Activated naive CD8-positive, alpha-beta T cell (primary cell): Measurements from ENCODE around the gene FCHSD2.
A peak's percentile ranks its signal among the peaks of the same experiment; 100 is the strongest.

Experiments used
- H3K27ac Mint-ChIP-seq: one replicate; pipeline ENCODE4 v1.8.0; 2021; ENCODE audit warnings: mixed read lengths
- H3K27me3 Mint-ChIP-seq: one replicate; pipeline ENCODE4 v1.8.0; 2021; ENCODE audit warnings: mixed read lengths
- H3K36me3 Mint-ChIP-seq: one replicate; pipeline ENCODE4 v1.8.0; 2021; ENCODE audit warnings: mixed read lengths
- H3K4me1 Mint-ChIP-seq: one replicate; pipeline ENCODE4 v1.8.0; 2021; ENCODE audit warnings: low read depth, mixed read lengths
- H3K4me3 Mint-ChIP-seq: one replicate; pipeline ENCODE4 v1.8.0; 2021; ENCODE audit warnings: mild to moderate bottlenecking, mixed read lengths
- H3K9me3 Mint-ChIP-seq: one replicate; pipeline ENCODE4 v1.8.0; 2021; ENCODE audit warnings: low read depth, mixed read lengths

The FCHSD2 gene

DNA sequence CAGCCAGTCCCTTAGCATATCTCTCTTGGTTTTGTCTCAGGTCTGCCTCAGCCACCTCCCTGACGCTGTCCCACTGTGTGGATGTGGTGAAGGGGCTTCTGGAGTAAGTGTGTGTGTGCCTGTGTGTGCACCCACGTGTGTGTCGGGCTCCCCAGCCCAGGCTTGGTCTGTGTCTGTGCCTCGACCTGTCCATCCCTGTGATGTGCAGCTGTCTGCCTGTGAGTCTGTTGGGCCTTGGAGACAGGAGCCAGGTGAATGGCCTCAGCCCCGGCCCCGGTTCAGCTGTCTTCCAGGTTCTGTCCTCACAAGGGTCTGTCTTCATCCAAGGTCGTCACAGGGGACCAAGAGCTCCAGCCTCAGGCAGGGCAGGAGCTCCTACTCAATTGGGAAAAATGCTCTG, 318.1 kb downstream of the FCHSD2 start:
- no peak overlapping the region for H3K4me3 Mint-ChIP-seq
- peaks cover 2% of the 10 kb centered on the region for H3K36me3 Mint-ChIP-seq
- H3K9me3 Mint-ChIP-seq: no peaks in the 10 kb centered on the region
- H3K27ac Mint-ChIP-seq: peak overlapping the region; percentile 34
- no peaks in the 10 kb centered on the region for H3K27me3 Mint-ChIP-seq
- H3K4me1 Mint-ChIP-seq: peaks cover 9% of the 10 kb centered on the region

DNA sequence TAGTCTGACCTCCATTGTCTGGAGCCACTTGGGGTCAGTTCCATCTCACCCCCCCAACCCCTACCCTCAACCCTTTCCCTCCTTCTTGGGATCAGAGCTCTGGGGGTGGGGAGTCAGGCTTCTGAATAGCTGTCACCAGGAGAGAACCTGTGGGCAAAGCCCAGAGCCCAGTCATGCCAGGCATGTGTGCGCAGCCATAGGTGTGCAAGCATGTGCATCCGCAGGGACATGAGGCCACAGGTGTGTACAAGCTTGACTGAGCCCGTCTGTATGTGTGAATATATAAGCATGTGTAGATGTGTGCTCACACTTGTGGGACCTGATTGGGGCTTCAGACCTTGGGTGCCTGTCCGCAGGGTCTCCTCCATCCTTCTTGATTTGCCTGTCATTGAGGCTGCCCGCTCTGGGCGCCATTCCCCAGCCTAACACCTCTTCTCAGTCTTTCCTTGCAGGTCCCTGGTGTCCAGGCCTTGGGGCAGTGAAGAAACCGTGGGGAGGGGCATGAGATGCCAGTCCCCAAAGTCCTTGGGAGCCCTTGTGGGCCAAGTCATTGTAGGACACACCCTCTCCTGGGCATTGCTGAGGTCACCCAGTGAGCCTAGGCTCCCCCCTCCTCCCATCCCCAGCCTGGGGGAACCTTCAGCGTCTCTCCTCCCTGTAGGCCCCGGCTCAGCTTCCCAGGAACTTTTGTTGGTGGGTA, 318.9 kb downstream of the FCHSD2 start:
- Mint-ChIP-seq H3K27ac (peak overlapping the region; percentile 34), H3K9me3 (no peaks in the 10 kb centered on the region), H3K4me1 (peaks cover 9% of the 10 kb centered on the region), H3K27me3 (no peaks in the 10 kb centered on the region), H3K4me3 (no peak overlapping the region), H3K36me3 (peaks cover 3% of the 10 kb centered on the region)

DNA sequence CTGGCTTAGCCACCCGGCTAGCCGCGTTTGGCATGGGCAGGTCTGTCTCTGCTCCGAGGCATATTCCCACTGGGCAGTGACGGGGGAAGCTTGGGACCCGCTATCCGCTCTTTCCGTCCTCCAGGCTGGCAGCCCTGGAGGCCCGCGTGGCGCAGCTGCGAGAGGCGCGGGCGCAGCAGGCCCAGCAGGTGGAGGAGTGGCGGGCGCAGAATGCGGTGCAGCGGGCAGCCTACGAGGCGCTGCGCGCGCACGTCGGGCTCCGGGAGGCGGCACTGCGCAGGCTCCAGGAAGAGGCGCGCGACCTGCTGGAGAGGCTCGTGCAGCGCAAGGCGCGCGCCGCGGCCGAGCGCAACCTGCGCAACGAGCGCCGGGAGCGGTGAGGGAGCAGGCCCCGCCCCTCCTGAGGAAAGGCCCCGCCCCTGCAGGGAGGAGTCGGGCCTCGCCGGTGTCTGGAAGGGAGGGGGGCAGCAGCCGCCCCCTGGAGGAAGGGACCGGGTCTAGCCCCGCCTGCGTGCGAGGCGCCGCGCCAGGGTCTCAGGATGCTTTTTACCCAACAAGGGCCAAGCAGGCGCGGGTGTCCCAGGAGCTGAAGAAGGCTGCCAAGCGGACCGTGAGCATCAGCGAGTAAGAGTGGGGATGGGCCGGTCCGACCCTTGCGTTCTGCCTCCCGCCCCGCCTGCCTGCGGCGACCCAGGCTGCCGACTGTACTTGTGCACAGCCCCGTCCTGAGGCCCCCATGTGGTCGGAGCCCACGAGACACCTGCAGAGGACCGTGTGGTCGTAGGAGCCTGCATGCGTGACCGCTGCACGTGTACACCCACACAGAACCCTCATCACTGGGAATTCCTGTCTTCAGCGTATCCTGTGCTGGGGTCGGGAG, 320.0 kb downstream of the FCHSD2 start:
- Mint-ChIP-seq H3K36me3 (peaks cover 3% of the 10 kb centered on the region), H3K9me3 (no peaks in the 10 kb centered on the region), H3K4me3 (peak overlapping the region; percentile 63), H3K4me1 (peaks cover 10% of the 10 kb centered on the region), H3K27me3 (no peaks in the 10 kb centered on the region), H3K27ac (peak overlapping the region; percentile 68)

DNA sequence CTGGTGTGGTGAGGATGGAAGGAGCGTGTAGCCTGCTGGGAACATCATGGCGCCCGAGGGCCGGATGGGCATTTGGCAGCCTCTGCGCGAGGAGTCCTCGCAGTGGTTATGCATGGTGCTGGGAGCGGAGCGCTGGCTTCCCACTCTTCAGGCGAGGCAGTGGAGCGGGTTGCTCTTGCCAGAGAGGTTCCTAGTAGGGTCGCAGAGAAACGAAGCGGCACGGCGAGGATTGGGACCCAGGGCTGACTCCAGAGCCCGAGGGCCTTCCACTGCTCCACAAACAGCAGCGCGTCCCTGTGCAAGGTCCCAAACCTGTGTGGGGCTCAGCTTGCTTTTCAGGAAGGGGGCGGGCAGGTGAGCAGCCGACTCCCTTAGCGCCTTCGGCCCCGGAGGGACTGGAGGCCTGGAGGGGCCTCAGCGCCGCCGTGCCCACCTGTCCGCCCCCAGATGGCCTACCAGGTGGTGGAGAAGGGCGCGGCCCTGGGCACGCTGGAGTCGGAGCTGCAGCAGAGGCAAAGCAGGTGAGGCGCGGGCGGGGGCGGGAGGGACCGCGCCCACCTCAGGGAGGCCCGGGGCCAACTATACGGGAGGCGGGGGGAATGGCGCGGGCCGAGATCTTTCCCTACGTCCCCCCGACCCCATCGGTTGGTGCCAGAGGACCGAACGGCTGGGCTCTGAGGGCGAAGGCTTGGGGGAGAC, 320.7 kb downstream of the FCHSD2 start:
- H3K36me3 Mint-ChIP-seq: peaks cover 3% of the 10 kb centered on the region
- H3K4me1 Mint-ChIP-seq: peaks cover 14% of the 10 kb centered on the region
- no peaks in the 10 kb centered on the region for H3K9me3 Mint-ChIP-seq
- no peaks in the 10 kb centered on the region for H3K27me3 Mint-ChIP-seq
- H3K27ac Mint-ChIP-seq: no peak overlapping the region
- H3K4me3 Mint-ChIP-seq: no peak overlapping the region

DNA sequence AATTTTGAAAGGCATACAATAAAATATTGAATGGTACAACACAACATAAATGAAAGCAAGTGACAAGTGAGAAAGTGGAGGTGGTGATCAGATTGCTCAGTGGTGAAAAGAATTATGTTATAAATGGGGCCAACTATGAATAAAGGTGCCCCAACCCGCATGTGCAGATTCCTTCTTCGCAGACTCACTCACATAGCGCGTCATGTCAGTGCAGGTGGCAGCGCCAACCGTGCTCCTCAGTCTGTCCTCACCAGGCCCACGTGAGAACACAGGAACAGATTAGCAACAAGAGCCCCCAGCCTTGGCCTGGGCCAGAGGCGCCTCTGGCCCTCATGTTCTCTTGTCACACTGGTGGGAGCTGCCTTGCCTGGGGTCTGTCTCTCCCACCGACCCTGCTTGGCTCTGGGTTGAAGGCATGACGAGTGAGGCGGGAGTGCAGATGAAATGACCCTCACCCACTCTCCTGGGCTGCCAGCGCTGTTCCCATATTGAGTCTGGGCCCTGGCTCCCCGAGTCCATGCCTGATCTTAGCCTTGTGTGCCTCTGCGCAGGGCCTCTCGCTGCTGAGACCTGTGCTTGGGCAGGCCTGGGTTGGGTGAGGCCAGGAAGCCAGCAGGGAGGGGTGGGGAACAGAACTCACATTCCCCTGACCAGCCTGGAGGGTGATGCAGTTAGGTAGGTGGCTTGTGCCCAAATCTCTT, 321.5 kb downstream of the FCHSD2 start:
- Mint-ChIP-seq H3K9me3 (no peaks in the 10 kb centered on the region), H3K36me3 (peaks cover 3% of the 10 kb centered on the region), H3K4me1 (peaks cover 21% of the 10 kb centered on the region), H3K27ac (no peak overlapping the region), H3K4me3 (no peak overlapping the region), H3K27me3 (no peaks in the 10 kb centered on the region)

DNA sequence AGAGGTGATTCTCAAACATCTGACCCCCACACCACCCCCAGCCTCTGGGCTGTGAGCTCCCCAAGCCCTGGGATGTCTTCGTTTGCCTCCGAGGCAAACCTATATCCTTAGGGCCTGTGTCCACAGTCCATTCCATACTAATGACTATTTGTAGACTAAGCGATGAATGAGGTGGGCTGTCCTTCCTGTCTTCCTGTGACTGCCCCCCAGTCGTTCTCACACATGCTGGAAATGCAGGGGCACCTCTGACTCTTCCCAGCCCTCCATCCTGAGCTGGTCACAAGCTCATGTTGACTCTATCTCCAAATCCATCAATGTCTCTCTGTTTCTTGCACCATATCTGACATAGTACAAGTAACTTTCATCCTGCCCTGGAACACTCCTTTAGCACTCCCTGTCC, 323.1 kb downstream of the FCHSD2 start:
- peak overlapping the region; percentile 41 for H3K27ac Mint-ChIP-seq
- H3K4me3 Mint-ChIP-seq: no peak overlapping the region
- no peaks in the 10 kb centered on the region for H3K9me3 Mint-ChIP-seq
- no peaks in the 10 kb centered on the region for H3K27me3 Mint-ChIP-seq
- peaks cover 27% of the 10 kb centered on the region for H3K4me1 Mint-ChIP-seq
- peaks cover 3% of the 10 kb centered on the region for H3K36me3 Mint-ChIP-seq

DNA sequence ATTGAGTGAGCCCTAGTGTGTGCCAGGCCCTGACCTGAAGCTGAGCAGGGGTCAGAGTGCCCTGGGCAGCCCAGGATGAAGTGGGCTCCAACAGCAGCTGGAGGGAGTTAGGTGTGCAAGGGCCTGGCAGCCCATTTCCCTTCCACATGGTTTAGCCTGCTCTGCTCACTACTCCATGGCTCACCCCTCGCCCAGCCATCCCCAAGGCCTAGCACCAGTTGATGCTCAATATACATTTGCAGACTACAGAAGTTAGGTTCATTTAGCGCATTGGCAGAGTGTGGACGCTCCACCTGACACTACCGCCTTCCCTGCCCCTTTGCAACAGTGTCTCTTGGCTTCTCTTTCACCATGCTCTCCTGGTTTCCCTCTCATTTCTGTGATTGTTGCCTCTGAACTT, 324.2 kb downstream of the FCHSD2 start:
- Mint-ChIP-seq H3K27me3 (no peaks in the 10 kb centered on the region), H3K4me1 (peaks cover 30% of the 10 kb centered on the region), H3K4me3 (no peak overlapping the region), H3K27ac (peak overlapping the region; percentile 3), H3K36me3 (peaks cover 6% of the 10 kb centered on the region), H3K9me3 (no peaks in the 10 kb centered on the region)

DNA sequence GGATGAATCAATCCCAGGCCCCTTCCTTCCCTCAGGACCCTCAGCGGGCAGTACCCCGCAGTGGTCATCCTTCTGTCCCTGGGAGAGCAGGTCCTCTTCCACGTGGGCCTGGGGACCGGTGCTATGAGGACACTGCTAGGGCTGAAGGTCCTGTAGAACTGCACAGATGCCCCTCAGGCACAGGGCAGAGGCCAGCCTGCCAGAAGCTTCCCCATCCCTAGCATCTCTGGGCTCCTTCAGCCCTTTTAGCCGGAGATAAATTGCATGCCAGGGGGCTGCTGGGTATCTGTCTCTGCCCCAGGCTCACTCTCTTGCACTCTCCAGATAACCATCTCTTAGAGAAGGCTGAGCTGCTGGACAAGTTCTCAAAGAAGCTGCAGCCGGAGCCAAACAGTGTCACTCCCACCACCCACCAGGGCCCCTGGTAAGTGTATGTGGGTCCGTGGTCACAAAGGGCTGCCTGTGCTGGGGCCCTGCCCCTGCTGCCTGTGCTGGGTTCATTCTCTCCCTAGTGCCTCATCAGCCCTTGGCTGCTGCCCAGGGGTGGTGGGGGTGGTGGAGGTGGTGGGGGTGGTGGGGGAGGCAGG, 325.6 kb downstream of the FCHSD2 start:
- no peaks in the 10 kb centered on the region for H3K9me3 Mint-ChIP-seq
- peaks cover 6% of the 10 kb centered on the region for H3K36me3 Mint-ChIP-seq
- peaks cover 41% of the 10 kb centered on the region for H3K4me1 Mint-ChIP-seq
- H3K27ac Mint-ChIP-seq: peak overlapping the region; percentile 46
- H3K4me3 Mint-ChIP-seq: peak overlapping the region; percentile 98
- no peaks in the 10 kb centered on the region for H3K27me3 Mint-ChIP-seq

DNA sequence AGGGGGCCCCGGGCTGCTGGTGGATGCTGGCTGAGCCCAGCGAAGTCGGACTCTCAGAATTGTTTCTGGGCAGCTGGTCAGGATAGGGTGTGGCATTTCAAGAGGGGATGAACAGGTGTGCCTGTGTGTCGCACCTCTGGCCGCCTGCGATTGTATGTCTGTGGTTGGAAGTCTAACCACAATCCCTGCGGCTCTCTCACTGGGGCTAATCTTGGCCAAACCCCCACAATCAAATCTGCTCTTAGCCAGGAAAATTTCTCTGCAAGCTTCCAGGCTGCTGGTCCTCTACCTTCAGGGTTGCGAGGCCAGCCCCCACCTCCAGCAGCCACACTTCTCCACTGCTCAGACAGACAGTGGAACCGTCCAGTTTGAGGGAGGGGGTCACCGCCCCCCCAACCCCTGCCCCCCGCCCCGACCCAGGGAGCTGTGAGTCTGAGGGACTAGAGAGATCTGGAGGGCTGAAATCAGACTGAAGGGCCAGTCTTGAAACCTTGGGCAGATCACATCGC, 327.0 kb downstream of the FCHSD2 start:
- peak overlapping the region; percentile 98 for H3K4me3 Mint-ChIP-seq
- peaks cover 10% of the 10 kb centered on the region for H3K36me3 Mint-ChIP-seq
- H3K9me3 Mint-ChIP-seq: no peaks in the 10 kb centered on the region
- H3K27ac Mint-ChIP-seq: peak overlapping the region; percentile 97
- peaks cover 39% of the 10 kb centered on the region for H3K4me1 Mint-ChIP-seq
- H3K27me3 Mint-ChIP-seq: no peaks in the 10 kb centered on the region

DNA sequence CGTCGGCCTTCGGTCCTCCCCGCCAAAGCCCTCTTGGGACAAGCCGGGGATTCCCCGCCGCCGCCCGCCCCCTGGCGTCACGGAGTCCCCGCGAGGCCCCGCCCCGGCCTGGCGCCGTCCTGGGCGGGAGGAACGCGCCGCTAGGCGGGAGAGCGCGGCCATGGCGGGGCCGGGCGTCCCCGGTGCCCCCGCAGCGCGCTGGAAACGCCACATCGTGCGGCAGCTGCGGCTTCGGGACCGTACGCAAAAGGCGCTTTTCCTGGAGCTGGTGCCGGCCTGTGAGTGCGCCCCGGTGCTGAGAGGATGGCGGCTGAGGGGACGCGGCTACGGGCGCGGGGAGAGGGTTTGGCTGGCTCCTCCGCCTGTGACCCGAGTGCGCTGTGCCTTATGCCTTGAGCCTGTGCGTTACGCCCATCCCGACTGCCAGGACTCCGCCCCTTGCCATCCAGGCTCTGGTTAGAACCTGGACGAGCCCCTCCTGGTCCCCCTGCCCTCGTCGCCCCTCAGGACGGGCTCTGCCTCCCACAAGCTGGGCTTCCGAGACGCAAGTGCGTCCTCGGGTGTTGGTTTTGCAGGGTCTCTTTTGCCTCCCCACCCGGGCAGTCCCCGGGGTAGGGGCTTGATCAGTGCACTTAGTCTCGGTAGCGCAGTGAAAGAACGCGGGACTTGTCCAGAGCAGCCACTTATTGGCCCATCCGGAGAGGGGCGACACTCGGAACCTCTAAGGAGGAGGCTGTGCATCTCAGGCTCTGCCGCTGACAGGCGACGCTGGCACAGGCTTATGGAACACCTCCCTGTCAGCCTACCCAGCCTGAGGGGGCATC, 327.6 kb downstream of the FCHSD2 start, which contains the start of gene ATG16L2:
Gene ATG16L2 (plus strand): TSS at position 126 of the 824 bp plus-strand sequence. CDS start 35 bp downstream, at position 161.
- Mint-ChIP-seq H3K36me3 (peaks cover 10% of the 10 kb centered on the region), H3K9me3 (no peaks in the 10 kb centered on the region), H3K4me3 (peak within 1 kb of the TSS; percentile 100), H3K27ac (peak within 1 kb of the TSS; percentile 99), H3K4me1 (peaks cover 38% of the 10 kb centered on the region), H3K27me3 (no peaks in the 10 kb centered on the region)

DNA sequence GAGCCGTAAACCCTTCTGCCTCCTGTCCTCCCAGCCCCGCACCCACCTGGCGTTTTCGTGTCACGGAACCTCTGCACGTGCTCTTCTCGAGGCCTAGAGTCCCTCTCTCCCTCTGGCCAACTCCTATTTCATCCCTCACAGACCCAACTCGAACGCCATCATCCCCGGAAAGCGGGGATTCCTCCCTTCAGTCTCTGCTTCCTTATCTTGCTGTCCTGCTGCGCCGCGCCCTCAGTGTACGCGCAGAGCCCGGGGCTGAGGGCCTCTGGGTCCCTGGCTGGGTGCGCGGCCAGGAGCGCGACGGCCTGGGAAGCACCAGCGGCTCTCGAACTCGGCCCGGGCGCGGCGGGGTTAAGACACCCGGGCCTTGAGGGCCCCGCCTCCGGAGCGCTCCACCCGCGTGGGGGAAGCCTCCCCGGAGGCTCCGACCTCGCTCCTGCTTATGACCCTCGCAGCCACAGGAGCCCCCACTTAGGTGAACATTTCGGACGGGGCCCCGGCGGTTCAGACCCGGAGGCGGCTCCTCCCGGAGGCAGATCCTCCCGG, 328.3 kb downstream of the FCHSD2 start:
- H3K4me1 Mint-ChIP-seq: peaks cover 36% of the 10 kb centered on the region
- peak overlapping the region; percentile 100 for H3K4me3 Mint-ChIP-seq

DNA sequence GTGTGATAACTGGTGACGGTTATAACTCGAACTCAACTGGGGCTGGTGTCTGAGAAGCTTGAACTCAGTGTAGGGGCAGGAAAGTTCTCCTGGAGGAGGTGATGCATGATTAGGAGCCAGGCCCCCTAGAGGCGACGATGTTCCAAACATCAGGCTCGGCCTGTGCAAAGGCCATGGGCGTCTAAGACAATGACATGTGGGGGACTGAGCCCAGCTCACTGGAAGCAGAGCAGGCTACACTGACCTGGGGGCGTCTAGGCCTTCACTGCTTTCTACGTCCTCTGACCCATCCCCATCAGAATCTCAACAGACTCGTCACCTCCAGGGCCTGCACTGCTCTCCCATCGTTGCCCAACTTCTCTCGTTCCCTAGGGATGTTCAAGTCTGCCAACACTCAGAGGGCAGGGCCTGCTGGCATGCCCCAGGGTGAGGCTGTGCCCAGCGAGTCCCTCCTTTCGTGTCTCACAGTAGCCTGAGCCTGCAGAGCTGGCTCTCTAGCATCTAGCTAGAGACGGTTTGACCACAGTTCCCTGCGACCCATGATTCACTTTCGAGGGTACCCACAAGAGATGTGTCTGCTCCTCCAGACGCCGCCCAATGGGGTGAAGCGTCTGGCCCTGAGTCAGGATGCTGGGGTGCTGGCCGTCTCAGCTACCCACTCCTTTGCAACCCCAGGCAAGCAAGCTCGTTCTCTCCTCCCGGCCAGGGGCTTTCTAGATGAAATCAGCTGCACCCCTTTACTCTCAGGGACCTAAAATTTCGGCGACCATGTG, 329.0 kb downstream of the FCHSD2 start:
- Mint-ChIP-seq H3K27ac (peak overlapping the region; percentile 99), H3K9me3 (no peaks in the 10 kb centered on the region), H3K4me3 (peak overlapping the region; percentile 100), H3K27me3 (no peaks in the 10 kb centered on the region), H3K36me3 (peaks cover 9% of the 10 kb centered on the region), H3K4me1 (peaks cover 36% of the 10 kb centered on the region)

More for the DNA sequence above, 328.3 kb downstream of the FCHSD2 start:
- H3K9me3 Mint-ChIP-seq: no peaks in the 10 kb centered on the region
- no peaks in the 10 kb centered on the region for H3K27me3 Mint-ChIP-seq
- H3K36me3 Mint-ChIP-seq: peaks cover 7% of the 10 kb centered on the region
- peak overlapping the region; percentile 99 for H3K27ac Mint-ChIP-seq
